ENCODE measurements around the gene PDGFB.

The PDGFB gene

DNA sequence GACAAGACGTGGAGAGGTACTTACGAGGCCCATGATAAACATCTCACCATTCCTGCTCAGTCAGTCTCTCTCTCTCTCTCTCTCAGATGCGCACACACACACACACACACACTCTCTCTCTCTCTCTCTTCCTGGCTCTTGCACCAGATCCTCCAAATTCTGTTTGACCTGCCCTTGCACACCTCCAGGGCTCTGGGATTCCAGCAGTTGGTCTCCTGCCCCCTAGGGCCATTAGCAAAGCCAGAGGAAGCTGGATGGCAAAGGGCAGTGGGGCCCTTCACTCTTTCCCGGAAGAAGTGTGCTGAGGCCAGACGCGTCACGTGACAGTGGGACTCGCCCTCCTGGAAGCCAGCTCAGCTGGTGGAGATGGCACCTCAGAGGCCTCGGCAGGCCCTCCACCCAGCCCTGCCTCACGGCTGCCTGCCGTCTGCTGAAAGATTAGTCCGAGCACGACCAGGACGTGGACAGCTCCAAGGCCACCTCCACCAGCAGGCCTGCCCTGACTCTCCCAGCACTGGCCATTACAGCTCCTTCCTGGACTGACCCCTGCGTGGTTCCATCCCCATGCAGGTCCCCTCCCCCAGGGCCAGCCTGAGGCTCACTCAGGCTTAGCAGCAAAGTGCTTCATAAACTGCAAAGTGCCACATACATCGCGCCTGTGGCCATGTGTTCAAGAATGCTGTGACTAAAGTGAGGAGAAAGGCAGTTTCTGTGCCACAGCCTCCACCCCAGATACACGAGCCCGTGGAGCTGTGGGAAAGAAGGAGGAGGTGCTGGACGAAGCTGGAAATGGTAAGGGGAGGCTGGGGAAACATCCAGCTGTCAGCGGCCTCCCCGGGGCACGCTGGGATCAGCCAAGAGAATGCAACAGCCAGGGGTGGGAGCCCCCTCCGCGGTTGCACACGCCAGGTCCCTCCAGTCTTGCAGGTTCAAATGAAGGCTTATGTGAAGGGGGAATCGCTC is 3.7 kb downstream of the PDGFB start:
- H3K36me3 Mint-ChIP-seq, result no peaks in the 10 kb centered on the region
- peaks cover 67% of the 10 kb centered on the region for H3K4me1 Mint-ChIP-seq
- H3K9me3 Mint-ChIP-seq, result no peaks in the 10 kb centered on the region
- peak overlapping the region; percentile 89 for H3K4me3 Mint-ChIP-seq
- peaks cover 5% of the 10 kb centered on the region for H3K27me3 Mint-ChIP-seq
- H3K27ac Mint-ChIP-seq, result peak overlapping the region; percentile 95

DNA sequence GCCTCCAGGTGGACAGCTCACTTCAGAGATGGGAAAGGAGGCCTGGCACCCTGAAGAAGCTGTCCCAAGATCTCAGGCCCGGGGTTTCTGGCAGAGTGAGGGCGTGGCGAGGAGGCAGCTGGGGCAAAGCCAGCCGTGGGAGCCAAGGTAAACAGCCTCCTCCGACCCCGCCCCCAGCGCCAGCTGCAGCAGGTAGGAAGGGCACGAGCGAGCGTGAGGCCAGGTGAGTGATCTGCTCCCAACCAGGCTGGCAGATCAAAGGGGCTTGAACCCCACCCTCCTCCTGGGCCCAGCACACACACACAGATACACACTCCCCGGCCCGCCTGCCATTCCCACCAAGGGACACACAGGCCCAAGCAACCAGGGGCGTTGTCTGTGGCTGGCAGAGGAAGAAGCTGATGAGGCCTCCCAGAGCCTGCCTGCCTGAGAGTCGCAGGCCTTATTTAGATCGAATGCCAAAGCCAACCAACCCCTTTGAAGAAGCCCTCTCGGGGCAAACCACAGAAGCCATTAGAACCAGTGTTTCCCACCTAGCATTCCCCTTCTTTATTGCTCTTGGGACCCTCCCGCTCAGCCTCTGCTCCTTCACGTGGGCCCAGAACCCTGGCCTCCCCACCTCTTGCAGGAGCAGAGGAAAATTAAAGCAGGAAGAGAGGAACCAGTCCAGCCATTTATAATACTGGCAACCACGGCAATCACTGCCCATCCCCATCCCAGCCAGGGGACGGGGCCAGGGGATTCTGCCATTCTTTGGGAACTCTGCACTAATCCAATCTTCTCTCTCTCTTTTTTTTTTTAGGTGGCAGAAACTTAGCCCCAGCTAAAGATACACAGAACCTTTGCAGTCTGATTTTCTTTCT is 5.0 kb downstream of the PDGFB start:
- no peaks in the 10 kb centered on the region for H3K9me3 Mint-ChIP-seq
- peak overlapping the region; percentile 95 for H3K27ac Mint-ChIP-seq
- no peaks in the 10 kb centered on the region for H3K36me3 Mint-ChIP-seq
- H3K4me1 Mint-ChIP-seq, result peaks cover 72% of the 10 kb centered on the region
- H3K4me3 Mint-ChIP-seq, result peak overlapping the region; percentile 89
- peaks cover 5% of the 10 kb centered on the region for H3K27me3 Mint-ChIP-seq

DNA sequence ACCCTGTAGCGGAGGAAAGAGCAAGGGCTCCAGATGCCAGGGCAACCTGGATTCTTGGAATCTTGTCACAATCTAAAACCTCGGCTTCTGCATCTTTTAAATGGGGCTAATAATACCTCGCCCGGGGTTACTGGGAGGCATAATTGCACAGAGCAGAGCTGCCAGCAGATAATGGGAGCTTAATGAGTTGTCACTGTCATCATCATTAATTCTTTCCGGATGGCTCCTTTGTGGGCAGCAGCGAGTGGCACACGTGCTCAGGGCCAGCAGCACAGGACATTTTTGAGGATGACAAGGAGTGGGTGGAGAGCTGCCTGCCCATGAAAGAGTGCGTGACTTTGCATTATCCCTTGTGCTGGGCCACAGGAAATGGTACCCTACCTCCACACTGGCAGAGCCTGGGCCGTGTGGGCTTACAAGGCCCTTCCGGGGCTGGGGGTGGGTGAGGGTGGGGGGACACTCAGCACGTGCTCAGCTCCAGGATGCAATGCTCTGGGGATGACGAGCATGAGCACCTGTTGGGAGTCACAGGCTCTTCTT is 5.7 kb downstream of the PDGFB start:
- no peaks in the 10 kb centered on the region for H3K9me3 Mint-ChIP-seq
- H3K4me1 Mint-ChIP-seq, result peaks cover 70% of the 10 kb centered on the region
- H3K36me3 Mint-ChIP-seq, result no peaks in the 10 kb centered on the region
- H3K27ac Mint-ChIP-seq, result no peak overlapping the region
- H3K27me3 Mint-ChIP-seq, result peaks cover 5% of the 10 kb centered on the region
- no peak overlapping the region for H3K4me3 Mint-ChIP-seq

GRCh38 chr22:39238561-39238960 is 6.2 kb downstream of the PDGFB start:
- Mint-ChIP-seq H3K4me3 (no peak overlapping the region), H3K27me3 (peaks cover 5% of the 10 kb centered on the region), H3K27ac (no peak overlapping the region), H3K36me3 (no peaks in the 10 kb centered on the region), H3K9me3 (no peaks in the 10 kb centered on the region), H3K4me1 (peaks cover 69% of the 10 kb centered on the region)

GRCh38 chr22:39238101-39238466 is 6.7 kb downstream of the PDGFB start:
- Mint-ChIP-seq H3K27ac (no peak overlapping the region), H3K4me1 (peaks cover 69% of the 10 kb centered on the region), H3K9me3 (no peaks in the 10 kb centered on the region), H3K4me3 (no peak overlapping the region), H3K36me3 (no peaks in the 10 kb centered on the region), H3K27me3 (peaks cover 5% of the 10 kb centered on the region)

DNA sequence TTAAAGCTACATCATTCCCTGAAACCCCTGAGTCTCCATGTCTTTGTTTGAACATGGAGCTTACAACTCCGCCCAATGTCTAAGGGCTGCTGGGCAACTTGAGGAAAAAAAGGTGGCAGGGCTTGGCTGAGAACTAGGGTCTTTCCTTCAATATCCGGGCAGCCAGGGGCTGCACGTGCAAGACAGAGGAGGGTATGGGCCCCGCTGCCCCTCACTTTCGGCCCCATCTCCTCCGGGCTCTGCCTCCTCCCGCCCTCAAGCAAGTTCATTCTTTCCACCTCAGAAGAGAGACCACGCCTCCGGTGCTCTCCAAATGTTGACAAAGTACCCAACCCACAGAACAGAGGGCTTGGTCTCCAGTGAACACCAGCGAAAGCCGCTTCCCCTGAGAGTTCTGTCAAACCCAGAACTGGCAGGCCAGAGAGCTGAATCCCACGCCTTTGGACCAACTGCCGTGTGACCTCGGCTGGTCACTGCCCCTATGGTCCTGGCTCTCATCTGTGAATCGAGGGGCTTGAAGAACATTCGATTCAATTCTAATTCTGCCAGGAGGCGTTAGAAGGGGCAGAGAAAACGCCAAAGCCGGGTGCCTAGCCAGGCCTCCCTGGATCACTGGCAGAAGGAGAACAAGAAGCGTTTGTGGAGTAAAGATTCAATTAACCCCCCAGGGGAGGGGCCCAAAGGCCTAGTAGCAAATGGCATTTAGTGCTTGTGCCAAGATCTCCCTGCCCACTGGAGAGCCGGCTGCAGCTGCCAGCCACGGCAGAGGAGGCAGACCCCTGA is 7.3 kb downstream of the PDGFB start:
- Mint-ChIP-seq H3K27me3 (peaks cover 5% of the 10 kb centered on the region), H3K36me3 (no peaks in the 10 kb centered on the region), H3K4me3 (peak overlapping the region; percentile 49), H3K9me3 (no peaks in the 10 kb centered on the region), H3K4me1 (peaks cover 69% of the 10 kb centered on the region), H3K27ac (peak overlapping the region; percentile 84)

- H3K4me3 Mint-ChIP-seq, result peak overlapping the region; percentile 77
- no peaks in the 10 kb centered on the region for H3K9me3 Mint-ChIP-seq
- peaks cover 66% of the 10 kb centered on the region for H3K4me1 Mint-ChIP-seq
- H3K36me3 Mint-ChIP-seq, result no peaks in the 10 kb centered on the region
- peaks cover 5% of the 10 kb centered on the region for H3K27me3 Mint-ChIP-seq
- peak overlapping the region; percentile 87 for H3K27ac Mint-ChIP-seq
Measured at GRCh38 chr22:39236321-39237317, 8.2 kb downstream of the PDGFB start.

DNA sequence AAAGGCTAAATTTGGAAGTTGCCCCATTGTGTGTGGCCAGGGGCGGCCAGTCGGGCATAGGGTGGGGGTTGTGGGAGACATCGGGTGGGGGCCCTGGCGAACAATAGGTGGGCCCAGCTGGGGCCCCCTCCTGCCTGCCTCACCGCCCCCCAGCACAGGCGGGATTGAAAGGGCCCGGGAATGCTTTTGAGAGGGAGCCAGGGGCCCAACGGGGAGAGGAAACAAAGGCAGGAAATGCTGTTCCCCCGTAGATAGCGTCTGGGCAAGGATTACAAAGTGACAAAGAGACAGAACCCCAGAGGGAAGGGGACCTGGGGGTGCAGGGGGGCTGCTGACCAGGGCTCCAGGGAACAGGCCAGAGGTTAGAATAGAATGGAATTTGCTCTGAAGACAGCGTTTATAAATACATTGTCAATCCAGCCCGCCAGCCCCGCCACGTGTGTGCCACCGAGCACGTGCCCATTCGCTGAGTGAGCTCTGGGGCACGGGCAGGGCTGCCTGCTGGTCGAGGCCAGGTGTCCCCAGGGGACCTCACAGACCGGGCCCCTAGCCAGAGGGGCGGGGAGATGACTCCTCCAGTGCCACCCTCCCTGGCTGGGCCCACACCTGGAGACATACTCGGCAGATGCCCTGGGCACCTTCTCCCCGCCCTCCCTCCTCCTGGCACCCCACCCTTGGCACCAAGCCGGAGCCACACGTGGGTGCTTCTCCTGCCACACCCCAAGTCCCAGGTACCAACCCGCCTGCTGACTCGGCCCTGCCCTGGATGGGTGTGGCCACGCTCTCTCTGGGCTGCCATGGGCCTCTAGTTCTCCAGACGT is 9.7 kb downstream of the PDGFB start:
- H3K27ac Mint-ChIP-seq, result peak overlapping the region; percentile 89
- peaks cover 51% of the 10 kb centered on the region for H3K4me1 Mint-ChIP-seq
- no peaks in the 10 kb centered on the region for H3K36me3 Mint-ChIP-seq
- H3K27me3 Mint-ChIP-seq, result peaks cover 5% of the 10 kb centered on the region
- no peak overlapping the region for H3K4me3 Mint-ChIP-seq
- H3K9me3 Mint-ChIP-seq, result no peaks in the 10 kb centered on the region

GRCh38 chr22:39234472-39234787 is 10.4 kb downstream of the PDGFB start:
- H3K36me3 Mint-ChIP-seq, result no peaks in the 10 kb centered on the region
- H3K4me3 Mint-ChIP-seq, result no peak overlapping the region
- H3K9me3 Mint-ChIP-seq, result no peaks in the 10 kb centered on the region
- H3K27me3 Mint-ChIP-seq, result peaks cover 5% of the 10 kb centered on the region
- peaks cover 44% of the 10 kb centered on the region for H3K4me1 Mint-ChIP-seq
- no peak overlapping the region for H3K27ac Mint-ChIP-seq

- no peaks in the 10 kb centered on the region for H3K9me3 Mint-ChIP-seq
- H3K36me3 Mint-ChIP-seq, result no peaks in the 10 kb centered on the region
- no peak overlapping the region for H3K4me3 Mint-ChIP-seq
- H3K4me1 Mint-ChIP-seq, result peaks cover 40% of the 10 kb centered on the region
- no peak overlapping the region for H3K27ac Mint-ChIP-seq
- peaks cover 5% of the 10 kb centered on the region for H3K27me3 Mint-ChIP-seq
Measured at GRCh38 chr22:39233710-39234471, 10.9 kb downstream of the PDGFB start.

DNA sequence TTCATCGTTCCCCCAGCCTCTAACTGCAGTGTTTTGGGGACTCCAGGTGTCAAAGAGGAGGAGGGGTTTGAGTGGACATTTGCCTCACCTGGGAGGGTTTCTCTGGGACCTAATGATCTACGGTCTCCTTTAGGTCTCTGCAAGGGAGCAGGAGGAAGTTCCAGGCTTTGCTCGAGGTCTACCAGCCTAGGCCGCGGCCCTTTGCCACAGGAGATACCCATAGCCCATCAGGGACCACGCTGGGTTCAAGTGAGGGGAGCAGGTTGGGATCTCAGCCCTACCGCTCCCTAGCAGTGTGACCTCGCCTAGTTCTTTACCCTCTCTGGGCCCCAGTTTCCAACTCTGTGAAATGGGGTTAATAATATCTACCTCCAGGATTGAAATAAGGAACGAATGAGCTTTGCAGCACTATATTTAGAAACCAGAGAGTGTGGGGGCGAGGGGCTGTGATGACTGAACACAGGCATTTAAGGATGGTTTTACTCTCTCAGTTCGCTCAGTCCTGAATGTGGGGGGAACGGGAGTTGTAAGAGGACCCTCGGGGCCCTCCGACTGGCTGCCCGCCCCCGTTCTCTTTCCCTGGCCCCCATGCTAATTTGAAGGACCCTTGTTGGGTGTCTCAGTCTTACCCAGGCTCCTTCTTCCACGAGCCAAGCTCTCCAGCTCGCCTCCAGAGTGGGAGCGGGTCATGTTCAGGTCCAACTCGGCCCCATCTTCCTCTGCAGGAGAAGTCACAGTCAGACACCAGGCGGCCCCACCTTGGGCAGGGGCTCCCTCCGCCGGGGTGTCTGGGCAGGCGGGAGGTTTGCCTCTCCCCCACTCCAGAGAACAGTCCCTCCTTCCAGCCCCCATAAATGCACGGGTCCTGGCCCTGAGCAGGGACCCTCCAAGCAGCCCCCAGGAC is 11.7 kb downstream of the PDGFB start:
- peaks cover 32% of the 10 kb centered on the region for H3K4me1 Mint-ChIP-seq
- no peaks in the 10 kb centered on the region for H3K36me3 Mint-ChIP-seq
- H3K27me3 Mint-ChIP-seq, result peaks cover 5% of the 10 kb centered on the region
- H3K27ac Mint-ChIP-seq, result no peak overlapping the region
- no peak overlapping the region for H3K4me3 Mint-ChIP-seq
- no peaks in the 10 kb centered on the region for H3K9me3 Mint-ChIP-seq

DNA sequence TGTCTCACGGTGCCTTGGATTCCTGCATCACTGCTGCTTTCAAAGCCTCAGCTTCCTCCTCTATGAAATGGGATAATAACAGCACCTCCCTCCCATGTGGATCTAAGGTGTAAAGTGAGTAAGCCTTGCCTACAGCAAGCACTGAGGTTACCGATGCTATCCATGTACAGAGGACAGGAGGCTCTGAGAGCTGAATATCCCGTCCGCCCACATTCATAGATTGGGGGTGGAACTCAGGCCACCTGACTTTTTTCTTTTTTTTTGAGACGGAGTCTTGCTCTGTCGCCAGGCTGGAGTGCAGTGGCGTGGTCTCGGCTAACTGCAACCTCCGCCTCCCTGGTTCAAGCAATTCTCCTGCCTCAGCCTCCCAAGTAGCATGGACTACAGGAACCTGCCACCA is 12.5 kb downstream of the PDGFB start:
- no peaks in the 10 kb centered on the region for H3K36me3 Mint-ChIP-seq
- no peaks in the 10 kb centered on the region for H3K9me3 Mint-ChIP-seq
- H3K27me3 Mint-ChIP-seq, result peaks cover 5% of the 10 kb centered on the region
- H3K27ac Mint-ChIP-seq, result no peak overlapping the region
- H3K4me1 Mint-ChIP-seq, result peaks cover 24% of the 10 kb centered on the region
- H3K4me3 Mint-ChIP-seq, result no peak overlapping the region
